Measurements from ENCODE around the gene BDKRB1.

Gene BDKRB1

GRCh38 chr14:96232506-96232905 lies 23.5 kb upstream of the BDKRB1 start:
- no peaks in the 10 kb centered on the region for H3K79me2 ChIP-seq (ENCODE audit: insufficient read depth, low read depth)
- no peak for TF ChIP-seq CTCF (conservative IDR thresholded peaks at IDR 0.05; ENCODE audit: low read depth, low read length)
- no peak overlapping the region for H2AFZ ChIP-seq (ENCODE audit: low read depth)

GRCh38 chr14:96233661-96234060 lies 22.3 kb upstream of the BDKRB1 start:
- Histone ChIP-seq H3K36me3 (ENCODE audit: insufficient read depth) (no peaks in the 10 kb centered on the region), H4K20me1 (ENCODE audit: insufficient read depth) (no peaks in the 10 kb centered on the region), H3K79me2 (ENCODE audit: insufficient read depth, low read depth) (no peaks in the 10 kb centered on the region), H3K4me3 (IDR thresholded peaks at IDR 0.05; ENCODE audit: insufficient read depth, low read depth, low read length) (no peak overlapping the region), H3K27me3 (ENCODE audit: insufficient read depth, low read depth) (no peaks in the 10 kb centered on the region), H2AFZ (ENCODE audit: low read depth) (no peak overlapping the region), H3K4me2 (no peak overlapping the region), H3K9ac (no peak overlapping the region), H3K27ac (no peak overlapping the region), H3K4me1 (ENCODE audit: low read depth, poor library complexity, severe bottlenecking) (no peaks in the 10 kb centered on the region)
- no peak for TF ChIP-seq CTCF (conservative IDR thresholded peaks at IDR 0.05; ENCODE audit: low read depth, low read length)

More at GRCh38 chr14:96232506-96232905, 23.5 kb upstream of the BDKRB1 start:
- H4K20me1 ChIP-seq (ENCODE audit: insufficient read depth) = no peaks in the 10 kb centered on the region
- H3K9ac ChIP-seq = no peak overlapping the region
- no peaks in the 10 kb centered on the region for H3K36me3 ChIP-seq (ENCODE audit: insufficient read depth)
- H3K4me3 ChIP-seq (IDR thresholded peaks at IDR 0.05; ENCODE audit: insufficient read depth, low read depth, low read length) = no peak overlapping the region
- H3K4me2 ChIP-seq = no peak overlapping the region
- no peaks in the 10 kb centered on the region for H3K27me3 ChIP-seq (ENCODE audit: insufficient read depth, low read depth)
- H3K27ac ChIP-seq = no peak overlapping the region
- no peaks in the 10 kb centered on the region for H3K4me1 ChIP-seq (ENCODE audit: low read depth, poor library complexity, severe bottlenecking)

GRCh38 chr14:96235426-96235825 lies 20.6 kb upstream of the BDKRB1 start:
- H3K36me3 ChIP-seq (ENCODE audit: insufficient read depth) = no peaks in the 10 kb centered on the region
- H3K27ac ChIP-seq = no peak overlapping the region
- no peak overlapping the region for H3K4me2 ChIP-seq
- no peaks in the 10 kb centered on the region for H3K79me2 ChIP-seq (ENCODE audit: insufficient read depth, low read depth)
- TF ChIP-seq CTCF (conservative IDR thresholded peaks at IDR 0.05; ENCODE audit: low read depth, low read length) = no peak
- no peak overlapping the region for H3K9ac ChIP-seq
- H2AFZ ChIP-seq (ENCODE audit: low read depth) = no peak overlapping the region
- no peak overlapping the region for H3K4me3 ChIP-seq (IDR thresholded peaks at IDR 0.05; ENCODE audit: insufficient read depth, low read depth, low read length)
- no peaks in the 10 kb centered on the region for H3K4me1 ChIP-seq (ENCODE audit: low read depth, poor library complexity, severe bottlenecking)
- no peaks in the 10 kb centered on the region for H4K20me1 ChIP-seq (ENCODE audit: insufficient read depth)
- no peaks in the 10 kb centered on the region for H3K27me3 ChIP-seq (ENCODE audit: insufficient read depth, low read depth)

GRCh38 chr14:96237641-96238040 lies 18.4 kb upstream of the BDKRB1 start:
- Histone ChIP-seq H4K20me1 (ENCODE audit: insufficient read depth) (no peaks in the 10 kb centered on the region), H3K79me2 (ENCODE audit: insufficient read depth, low read depth) (no peaks in the 10 kb centered on the region), H3K9ac (no peak overlapping the region), H3K36me3 (ENCODE audit: insufficient read depth) (no peaks in the 10 kb centered on the region), H2AFZ (ENCODE audit: low read depth) (no peak overlapping the region), H3K27me3 (ENCODE audit: insufficient read depth, low read depth) (no peaks in the 10 kb centered on the region), H3K27ac (no peak overlapping the region), H3K4me3 (IDR thresholded peaks at IDR 0.05; ENCODE audit: insufficient read depth, low read depth, low read length) (no peak overlapping the region), H3K4me2 (no peak overlapping the region), H3K4me1 (ENCODE audit: low read depth, poor library complexity, severe bottlenecking) (no peaks in the 10 kb centered on the region)
- TF ChIP-seq CTCF (conservative IDR thresholded peaks at IDR 0.05; ENCODE audit: low read depth, low read length) = no peak
